OCI-LY1 (cell line): ENCODE measurements around the gene CDH23.

Experiments
- EZH2 ChIP-seq: fragments of 200-600 bp; sonication (generic), shearing (Covaris generic); IDR thresholded peaks from 2 replicates; pipeline ENCODE4 v1.8.0; 2017; ENCODE audit warnings: borderline replicate concordance, mixed run types, mild to moderate bottlenecking, antibody characterized with exemption, low read length, moderate library complexity, mixed read lengths
- TF ChIP-seq, protein P1 (sequence below): fragments of 200-600 bp; sonication (generic), shearing (Covaris generic); IDR thresholded peaks from 2 replicates; pipeline ENCODE4 v1.5.1; 2017; ENCODE audit warnings: mild to moderate bottlenecking, antibody characterized with exemption, low read length, moderate library complexity, mixed read lengths

GRCh38 chr10:71588685-71589084, 192.0 kb downstream of the CDH23 start:
- TF ChIP-seq, protein P1, sequence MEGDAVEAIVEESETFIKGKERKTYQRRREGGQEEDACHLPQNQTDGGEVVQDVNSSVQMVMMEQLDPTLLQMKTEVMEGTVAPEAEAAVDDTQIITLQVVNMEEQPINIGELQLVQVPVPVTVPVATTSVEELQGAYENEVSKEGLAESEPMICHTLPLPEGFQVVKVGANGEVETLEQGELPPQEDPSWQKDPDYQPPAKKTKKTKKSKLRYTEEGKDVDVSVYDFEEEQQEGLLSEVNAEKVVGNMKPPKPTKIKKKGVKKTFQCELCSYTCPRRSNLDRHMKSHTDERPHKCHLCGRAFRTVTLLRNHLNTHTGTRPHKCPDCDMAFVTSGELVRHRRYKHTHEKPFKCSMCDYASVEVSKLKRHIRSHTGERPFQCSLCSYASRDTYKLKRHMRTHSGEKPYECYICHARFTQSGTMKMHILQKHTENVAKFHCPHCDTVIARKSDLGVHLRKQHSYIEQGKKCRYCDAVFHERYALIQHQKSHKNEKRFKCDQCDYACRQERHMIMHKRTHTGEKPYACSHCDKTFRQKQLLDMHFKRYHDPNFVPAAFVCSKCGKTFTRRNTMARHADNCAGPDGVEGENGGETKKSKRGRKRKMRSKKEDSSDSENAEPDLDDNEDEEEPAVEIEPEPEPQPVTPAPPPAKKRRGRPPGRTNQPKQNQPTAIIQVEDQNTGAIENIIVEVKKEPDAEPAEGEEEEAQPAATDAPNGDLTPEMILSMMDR, result no peak
- TF ChIP-seq EZH2, result no peak
